Activated naive CD4-positive, alpha-beta T cell treated with Interleukin-2 at 50 U/mL for 16 hours (primary cell): ENCODE measurements around the gene PNPLA3.

Experiments used
- DNase-seq: peaks from one replicate; pipeline ENCODE4 v3.0.0-alpha.2; 2020

PNPLA3 gene

GRCh38 chr22:43995057-43995685 is 71.6 kb downstream of the PNPLA3 start:
- no peak for DNase-seq

GRCh38 chr22:43995798-43996169 is 72.2 kb downstream of the PNPLA3 start:
- DNase-seq = no peak

- peak; percentile 75 for DNase-seq
Measured at GRCh38 chr22:43996170-43996980, 72.8 kb downstream of the PNPLA3 start.

- DNase-seq = no peak
Measured at GRCh38 chr22:43996981-43997265, 73.3 kb downstream of the PNPLA3 start.
